ENCODE results near the gene MEIOSIN.

GRCh38 chr19:45754323-45754722 lies 21.1 kb downstream of the MEIOSIN start:
- no peak for TF ChIP-seq CTCF (IDR thresholded peaks at IDR 0.05)
- TF ChIP-seq POLR2A (IDR thresholded peaks at IDR 0.05) = no peak
- TF ChIP-seq POLR2AphosphoS5 (IDR thresholded peaks at IDR 0.05) = no peak

Data from gastroesophageal sphincter (tissue), 3 donors.